Measurements from ENCODE around the gene ARHGEF19. TPM values are rescaled to one million over a fixed set of nuclear protein-coding genes. Genes with fewer than 3 reads are reported as not detected.

ARHGEF19 gene
- total and polyA plus RNA-seq, 12 donors: 4.8 to 46.2 (median 22.1) TPM

DNA sequence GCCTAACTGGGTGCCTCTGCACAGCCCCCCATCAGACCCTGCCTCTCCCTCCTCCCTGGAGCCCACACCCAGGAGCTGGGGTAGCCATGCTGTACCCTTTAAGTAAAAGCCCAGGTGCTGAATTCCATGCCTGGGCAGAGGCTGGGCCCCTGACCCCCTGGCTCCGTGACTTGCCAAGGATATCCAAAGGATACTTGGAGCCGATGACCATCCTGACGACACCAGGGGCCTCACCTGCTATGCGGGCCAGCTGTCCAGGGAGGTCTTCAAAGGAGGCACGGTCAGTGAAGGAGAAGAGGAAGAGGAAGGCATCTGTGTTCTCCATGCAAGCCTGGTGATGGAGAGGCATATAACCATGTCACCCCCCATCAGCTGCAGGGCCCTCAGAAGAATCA lies 19.9 kb upstream of the ARHGEF19 start:
- Histone ChIP-seq H3K9me3 (replicated peaks in 1 of 3) (no peaks in the 10 kb centered on the region), H3K36me3 (replicated peaks in 1 of 2) (no peaks in the 10 kb centered on the region), H3K4me3 (no peak overlapping the region), H3K4me1 (replicated peaks in 1 of 2) (peaks cover 2 to 19% of the 10 kb centered on the region in 2 donors), H3K27ac (no peak overlapping the region), H3K27me3 (no peaks in the 10 kb centered on the region)
- TF ChIP-seq POLR2A (IDR thresholded peaks at IDR 0.05) (no peak), CTCF (IDR thresholded peaks at IDR 0.05) (no peak)
- no peak for DNase-seq
- intact Hi-C loops (cut with DNase I): no loop called here
- WGBS, 4 donors: 91 to 100% (median 96%) methylated on average over 4 to 5 of the region's 5 CpGs

DNA sequence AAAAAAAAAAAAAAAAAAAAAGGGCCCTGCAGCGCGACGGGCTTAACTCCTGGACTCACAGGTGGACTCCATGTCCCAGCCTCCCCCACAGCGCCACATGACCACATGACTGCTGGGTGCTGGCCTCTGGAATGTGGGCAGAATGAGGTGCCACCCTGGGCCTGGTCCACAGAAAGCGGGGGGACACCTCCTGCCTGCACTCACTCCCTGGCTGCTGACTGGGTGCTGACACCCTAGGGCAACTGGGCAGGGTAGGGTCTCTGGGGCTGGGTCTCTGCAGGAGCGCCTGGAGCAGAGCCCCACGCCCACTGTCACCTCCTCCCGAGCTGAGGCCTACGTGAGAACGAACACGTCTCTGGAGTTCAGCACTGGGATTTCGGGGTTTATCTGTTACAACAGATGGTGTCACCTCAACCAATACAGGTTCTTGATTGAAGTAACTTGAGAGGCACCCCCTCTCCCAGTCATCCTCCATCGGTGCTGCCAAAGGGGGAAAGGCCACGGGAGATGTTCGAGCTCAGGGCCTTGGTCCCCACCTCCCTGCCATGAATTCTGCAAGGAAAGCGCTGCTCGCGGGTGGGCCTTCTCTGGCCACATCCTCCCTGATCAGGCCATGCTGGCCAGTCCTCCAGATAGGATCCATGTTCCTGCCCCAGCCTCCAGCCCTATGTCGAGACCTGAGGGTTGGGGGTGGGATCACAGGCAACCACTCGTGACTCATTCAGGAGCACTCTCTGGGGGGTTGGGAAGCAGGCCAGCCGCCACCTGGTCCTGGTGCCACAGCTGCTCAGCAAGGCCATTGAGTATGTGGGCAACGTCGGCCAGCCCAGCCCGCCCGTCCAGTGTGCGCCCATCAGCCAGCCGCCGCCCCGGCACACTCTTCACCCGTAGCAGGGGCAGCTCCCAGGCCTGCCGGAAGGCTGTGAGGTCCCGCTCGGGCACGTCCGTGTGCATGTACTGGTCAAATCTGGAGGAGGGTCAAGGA lies 19.2 kb upstream of the ARHGEF19 start:
- DNase-seq: no peak
- no peak overlapping the region for H3K4me3 ChIP-seq
- WGBS, 4 donors: 90 to 94% (median 91%) methylated on average over 13 to 35 of the region's 35 CpGs
- TF ChIP-seq CTCF (IDR thresholded peaks at IDR 0.05): no peak
- TF ChIP-seq POLR2A (IDR thresholded peaks at IDR 0.05): no peak
- no peaks in the 10 kb centered on the region for H3K36me3 ChIP-seq (replicated peaks in 1 of 2)
- intact Hi-C loops (cut with DNase I): no loop called here
- H3K27ac ChIP-seq: no peak overlapping the region
- no peaks in the 10 kb centered on the region for H3K9me3 ChIP-seq (replicated peaks in 1 of 3)
- no peaks in the 10 kb centered on the region for H3K27me3 ChIP-seq
- peaks cover 0 to 22% of the 10 kb centered on the region in 2 donors for H3K4me1 ChIP-seq (replicated peaks in 1 of 2)

DNA sequence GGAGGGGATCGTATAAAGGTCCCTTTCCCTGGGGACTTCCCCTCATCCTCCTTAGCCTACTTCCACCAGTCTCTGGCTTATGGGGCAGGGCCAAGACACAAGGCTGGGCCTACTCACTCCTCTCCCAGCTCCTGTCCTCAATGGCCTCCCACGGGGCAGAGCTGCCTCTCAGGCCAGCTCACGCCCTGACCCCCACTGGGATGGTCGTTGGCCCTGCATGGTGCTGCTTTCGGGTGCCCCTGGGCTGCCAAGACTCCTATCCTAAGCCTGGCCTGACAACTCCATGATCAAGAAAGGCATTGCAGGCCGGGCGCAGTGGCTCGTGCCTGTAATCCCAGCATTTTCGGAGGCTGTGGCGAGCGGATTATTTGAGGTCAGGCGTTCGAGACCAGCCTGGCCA lies 18.3 kb upstream of the ARHGEF19 start:
- H3K4me3 ChIP-seq: no peak overlapping the region
- 83 to 93% (median 90%) methylated on average over 10 to 13 of the region's 13 CpGs for WGBS, 4 donors
- intact Hi-C loops (cut with DNase I): no loop called here
- H3K27me3 ChIP-seq: no peaks in the 10 kb centered on the region
- no peaks in the 10 kb centered on the region for H3K36me3 ChIP-seq (replicated peaks in 1 of 2)
- no peak for DNase-seq
- H3K27ac ChIP-seq: no peak overlapping the region
- TF ChIP-seq POLR2A (IDR thresholded peaks at IDR 0.05) (no peak), CTCF (IDR thresholded peaks at IDR 0.05) (no peak)
- H3K9me3 ChIP-seq (replicated peaks in 1 of 3): no peaks in the 10 kb centered on the region
- H3K4me1 ChIP-seq (replicated peaks in 1 of 2): peaks cover 0 to 15% of the 10 kb centered on the region in 2 donors

DNA sequence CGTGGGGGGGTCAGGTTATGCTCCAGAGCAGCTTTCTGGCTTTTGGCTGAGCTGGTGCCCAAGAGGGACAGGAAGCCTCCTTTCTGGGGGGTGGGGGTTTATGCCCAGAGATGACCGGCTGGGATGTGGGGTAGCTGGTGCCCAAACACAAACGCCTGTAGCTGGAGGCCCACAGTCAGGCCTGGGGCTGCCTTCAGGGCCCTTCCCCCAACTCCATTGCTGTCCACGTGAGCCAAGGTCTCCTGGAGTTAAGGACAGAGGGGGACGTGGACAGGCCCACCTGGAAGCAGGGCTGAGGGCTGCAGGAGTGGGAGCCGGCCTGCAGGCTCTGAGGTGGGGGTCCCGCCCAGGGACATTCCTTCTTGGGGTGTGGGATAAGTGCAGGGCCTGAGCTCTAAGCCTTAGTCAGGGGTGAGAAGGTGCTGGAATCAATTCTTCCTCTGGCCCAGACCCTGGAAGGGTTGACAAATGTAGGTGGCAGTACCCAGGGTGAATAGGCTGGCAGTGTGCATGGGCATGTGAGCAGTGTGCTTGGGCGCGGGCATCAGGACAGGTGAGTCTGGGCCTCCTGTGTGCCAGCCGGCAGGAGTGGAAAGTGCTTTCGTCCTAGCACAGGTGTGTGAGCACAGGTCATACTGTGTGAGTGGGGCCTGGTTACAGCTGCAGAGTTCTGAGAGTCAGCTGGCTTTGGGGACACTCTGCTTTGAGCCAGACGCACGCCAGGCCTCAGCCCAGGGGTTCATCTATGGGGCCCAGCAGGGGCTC lies 17.7 kb upstream of the ARHGEF19 start:
- Histone ChIP-seq H3K9me3 (replicated peaks in 1 of 3) (no peaks in the 10 kb centered on the region), H3K27me3 (no peaks in the 10 kb centered on the region), H3K4me1 (replicated peaks in 1 of 2) (peaks cover 0 to 13% of the 10 kb centered on the region in 2 donors), H3K4me3 (no peak overlapping the region), H3K36me3 (replicated peaks in 1 of 2) (no peaks in the 10 kb centered on the region), H3K27ac (no peak overlapping the region)
- DNase-seq: no peak
- TF ChIP-seq CTCF (IDR thresholded peaks at IDR 0.05): no peak
- no peak for TF ChIP-seq POLR2A (IDR thresholded peaks at IDR 0.05)
- intact Hi-C loops (cut with DNase I): no loop called here
- 63 to 86% (median 81%) methylated on average over 7 to 13 of the region's 13 CpGs for WGBS, 4 donors

Data from adrenal gland (tissue), 12 donors.